ENCODE data around the gene INTS15. TPM values are rescaled to one million over a fixed set of nuclear protein-coding genes. Genes with fewer than 3 reads are reported as not detected.

INTS15 gene
- polyA plus RNA-seq (2012; ENCODE audit: low read depth, missing spikeins), result 17.1 TPM

DNA sequence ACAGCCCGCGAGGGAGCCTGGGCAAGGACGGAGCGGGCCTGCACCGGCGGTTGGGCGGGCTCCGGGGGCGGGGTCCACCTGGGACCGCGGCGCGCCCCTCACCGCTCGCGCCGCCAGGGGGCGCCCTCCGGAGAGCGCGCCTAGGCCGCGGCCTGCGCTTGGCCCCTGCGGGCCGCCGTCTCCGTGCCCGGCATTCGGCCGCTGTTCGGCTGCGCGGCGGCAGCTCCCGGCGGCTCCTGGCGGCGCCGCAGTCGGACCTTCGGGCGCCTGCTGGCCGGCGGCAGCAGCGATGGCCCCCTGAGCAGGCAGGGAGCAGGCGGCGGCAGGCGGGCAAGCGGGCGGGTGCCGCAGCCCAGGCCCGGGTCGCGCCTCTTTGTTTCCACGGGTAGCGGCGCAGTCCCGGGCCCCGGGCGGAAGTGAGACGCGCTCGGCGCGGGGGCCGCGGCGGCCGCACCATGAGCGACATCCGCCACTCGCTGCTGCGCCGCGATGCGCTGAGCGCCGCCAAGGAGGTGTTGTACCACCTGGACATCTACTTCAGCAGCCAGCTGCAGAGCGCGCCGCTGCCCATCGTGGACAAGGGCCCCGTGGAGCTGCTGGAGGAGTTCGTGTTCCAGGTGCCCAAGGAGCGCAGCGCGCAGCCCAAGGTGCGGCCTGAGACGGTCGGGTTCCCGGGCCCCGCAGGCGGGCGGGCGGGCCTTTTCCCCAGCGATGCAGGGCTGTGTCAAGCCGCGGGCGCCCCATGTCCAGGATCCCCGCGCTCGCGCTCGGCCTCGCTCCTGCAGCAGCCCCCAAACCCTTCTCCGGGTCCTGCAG, at the start of gene INTS15:
INTS15 (plus strand) TSS at position 193 of the 816 bp plus-strand sequence; CDS start at position 456, 263 bp downstream.
- FAIRE-seq (peak; percentile 94), DNase-seq (ENCODE audit: insufficient read length, low spot score) (peak; percentile 89)
- TF ChIP-seq POLR2A (IDR thresholded peaks at IDR 0.05; ENCODE audit: low read depth, low read length) (peak; percentile 84), PAX5 (IDR thresholded peaks at IDR 0.05; ENCODE audit: insufficient read depth, low read length, severe bottlenecking) (peak; percentile 74), POU2F2 (IDR thresholded peaks at IDR 0.05; ENCODE audit: low read depth, low read length) (0 out of 2 replicates have a peak, but pooled peaks have one; percentile 26), POLR2AphosphoS5 (IDR thresholded peaks at IDR 0.05; ENCODE audit: low read depth, low read length) (peak; percentile 78), TAF1 (IDR thresholded peaks at IDR 0.05; ENCODE audit: low read depth, low read length) (peak; percentile 94), SPI1 (IDR thresholded peaks at IDR 0.05; ENCODE audit: low read depth, low read length) (peak; percentile 65)

DNA sequence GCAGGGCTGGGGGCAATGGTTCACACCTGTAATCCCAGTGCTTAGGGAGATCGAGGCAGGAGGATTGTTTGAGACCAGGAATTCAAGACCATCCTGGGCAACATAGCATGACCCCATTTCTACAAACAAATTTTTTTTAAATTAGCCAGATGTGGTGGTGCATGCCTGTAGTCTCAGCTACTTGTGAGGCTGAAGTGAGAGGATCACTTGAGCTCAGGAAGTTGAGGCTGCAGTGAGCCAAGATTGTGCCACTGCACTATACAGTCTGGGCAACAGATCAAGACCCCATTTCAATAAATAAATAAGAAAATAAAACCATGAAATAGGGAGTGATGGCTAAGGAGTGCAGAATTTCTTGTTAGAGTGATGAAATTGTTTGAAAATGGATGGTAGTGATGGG, 47.5 kb upstream of the INTS15 start:
- no peak for TF ChIP-seq POU2F2 (IDR thresholded peaks at IDR 0.05; ENCODE audit: low read depth, low read length)
- DNase-seq (ENCODE audit: insufficient read length, low spot score), result no peak
- no peak for FAIRE-seq

DNA sequence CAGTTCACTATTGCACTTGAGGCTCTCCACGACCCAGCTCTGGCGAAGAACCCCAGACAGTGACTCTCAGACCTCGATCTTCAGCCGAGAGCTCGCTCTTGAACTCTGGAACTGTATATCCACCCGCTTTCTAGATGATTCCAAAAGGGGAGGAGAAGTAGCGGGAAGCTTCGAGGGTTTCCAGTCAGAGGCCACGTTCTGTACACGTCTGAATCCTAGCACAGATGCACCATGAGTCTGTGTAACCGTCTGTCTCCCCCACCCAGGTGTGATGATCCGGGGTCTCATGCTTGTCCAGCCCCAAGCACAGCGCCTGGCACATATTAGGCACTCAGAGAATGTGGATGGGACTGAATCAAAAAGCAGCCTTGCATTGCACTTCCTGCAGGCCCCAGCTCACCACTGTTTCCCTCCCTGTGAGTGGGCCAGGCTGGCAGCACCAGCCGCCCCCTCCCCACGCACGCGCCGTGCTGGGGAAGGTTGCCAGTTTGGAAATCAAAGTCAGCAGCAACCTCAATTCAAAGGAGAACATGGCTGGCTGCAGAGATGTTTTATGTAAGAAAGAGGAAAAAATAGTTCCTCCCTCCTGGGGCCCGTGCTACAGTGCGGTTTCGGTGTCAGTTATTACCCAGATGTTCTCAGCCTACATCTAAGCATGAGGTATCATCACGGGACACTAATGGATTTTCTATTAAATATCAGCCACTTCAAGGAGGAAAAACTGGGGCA, 44.3 kb upstream of the INTS15 start:
- DNase-seq (ENCODE audit: insufficient read length, low spot score) (no peak), FAIRE-seq (no peak)
- TF ChIP-seq PAX5 (IDR thresholded peaks at IDR 0.05; ENCODE audit: insufficient read depth, low read length, severe bottlenecking) (no peak), POU2F2 (IDR thresholded peaks at IDR 0.05; ENCODE audit: low read depth, low read length) (no peak), POLR2AphosphoS5 (IDR thresholded peaks at IDR 0.05; ENCODE audit: low read depth, low read length) (no peak), SPI1 (IDR thresholded peaks at IDR 0.05; ENCODE audit: low read depth, low read length) (no peak), TAF1 (IDR thresholded peaks at IDR 0.05; ENCODE audit: low read depth, low read length) (no peak)

DNA sequence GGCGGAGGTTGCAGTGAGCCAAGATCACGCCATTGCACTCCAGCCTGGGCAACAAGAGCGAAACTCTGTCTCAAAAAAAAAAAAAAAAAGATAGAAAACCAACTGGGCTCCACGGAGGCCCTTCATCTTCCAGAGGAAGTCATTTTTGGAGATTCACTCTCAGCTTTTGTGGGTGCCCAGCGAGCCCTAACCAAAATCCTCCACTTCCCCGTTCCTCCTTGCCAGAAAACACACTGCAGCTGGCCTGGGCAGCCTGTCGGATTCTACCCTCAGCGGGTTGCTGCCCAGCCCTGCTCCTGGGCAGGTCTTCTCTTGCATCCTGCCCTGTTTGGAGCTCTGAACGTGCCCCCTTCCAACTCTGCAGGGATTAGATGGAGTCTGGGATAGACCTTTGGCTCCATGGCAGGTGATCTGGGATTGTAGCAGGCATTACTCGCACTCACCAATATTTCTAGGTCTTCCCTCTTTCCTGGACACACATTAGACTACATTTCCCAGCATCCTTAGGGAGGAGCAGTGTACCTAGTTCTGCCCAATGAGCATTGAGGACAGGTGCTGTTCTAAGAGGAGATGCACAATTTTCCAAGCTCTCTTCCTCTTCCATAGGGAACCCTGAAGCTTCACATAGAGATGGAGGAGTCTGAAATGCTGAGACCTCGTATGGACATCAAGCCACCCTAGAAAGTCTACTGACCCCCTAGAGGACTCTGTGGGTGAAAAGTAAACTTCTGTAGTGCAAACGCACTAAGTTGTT, 43.1 kb upstream of the INTS15 start:
- TF ChIP-seq POU2F2 (IDR thresholded peaks at IDR 0.05; ENCODE audit: low read depth, low read length), result no peak
- no peak for TF ChIP-seq TAF1 (IDR thresholded peaks at IDR 0.05; ENCODE audit: low read depth, low read length)
- TF ChIP-seq PAX5 (IDR thresholded peaks at IDR 0.05; ENCODE audit: insufficient read depth, low read length, severe bottlenecking), result no peak
- TF ChIP-seq SPI1 (IDR thresholded peaks at IDR 0.05; ENCODE audit: low read depth, low read length), result no peak
- no peak for TF ChIP-seq POLR2A (IDR thresholded peaks at IDR 0.05; ENCODE audit: low read depth, low read length)
- no peak for TF ChIP-seq POLR2AphosphoS5 (IDR thresholded peaks at IDR 0.05; ENCODE audit: low read depth, low read length)
- DNase-seq (ENCODE audit: insufficient read length, low spot score) (no peak), FAIRE-seq (peak; percentile 26)

DNA sequence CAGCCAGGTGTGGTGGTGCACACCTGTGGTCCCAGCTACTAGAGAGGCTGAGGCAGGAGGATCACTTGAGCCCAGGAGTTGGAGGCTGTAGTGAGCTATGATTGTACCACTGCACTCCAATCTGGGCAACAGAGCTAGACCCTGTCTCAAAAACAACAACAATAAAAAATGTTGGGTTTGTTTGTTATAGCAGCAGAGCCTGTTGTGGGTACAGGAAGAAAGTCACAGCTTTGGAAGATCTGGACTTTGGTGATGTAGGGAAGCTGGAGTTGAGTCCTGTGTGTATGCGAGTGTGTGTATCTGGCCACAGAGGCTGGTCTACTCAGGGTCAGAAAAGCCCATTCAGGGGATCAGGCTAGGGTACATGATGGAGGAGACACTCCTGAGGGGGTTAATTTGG, 42.4 kb upstream of the INTS15 start:
- FAIRE-seq (no peak), DNase-seq (ENCODE audit: insufficient read length, low spot score) (no peak)
- TF ChIP-seq TAF1 (IDR thresholded peaks at IDR 0.05; ENCODE audit: low read depth, low read length) (no peak), POU2F2 (IDR thresholded peaks at IDR 0.05; ENCODE audit: low read depth, low read length) (no peak), POLR2A (IDR thresholded peaks at IDR 0.05; ENCODE audit: low read depth, low read length) (no peak), SPI1 (IDR thresholded peaks at IDR 0.05; ENCODE audit: low read depth, low read length) (no peak), POLR2AphosphoS5 (IDR thresholded peaks at IDR 0.05; ENCODE audit: low read depth, low read length) (no peak), PAX5 (IDR thresholded peaks at IDR 0.05; ENCODE audit: insufficient read depth, low read length, severe bottlenecking) (no peak)

DNA sequence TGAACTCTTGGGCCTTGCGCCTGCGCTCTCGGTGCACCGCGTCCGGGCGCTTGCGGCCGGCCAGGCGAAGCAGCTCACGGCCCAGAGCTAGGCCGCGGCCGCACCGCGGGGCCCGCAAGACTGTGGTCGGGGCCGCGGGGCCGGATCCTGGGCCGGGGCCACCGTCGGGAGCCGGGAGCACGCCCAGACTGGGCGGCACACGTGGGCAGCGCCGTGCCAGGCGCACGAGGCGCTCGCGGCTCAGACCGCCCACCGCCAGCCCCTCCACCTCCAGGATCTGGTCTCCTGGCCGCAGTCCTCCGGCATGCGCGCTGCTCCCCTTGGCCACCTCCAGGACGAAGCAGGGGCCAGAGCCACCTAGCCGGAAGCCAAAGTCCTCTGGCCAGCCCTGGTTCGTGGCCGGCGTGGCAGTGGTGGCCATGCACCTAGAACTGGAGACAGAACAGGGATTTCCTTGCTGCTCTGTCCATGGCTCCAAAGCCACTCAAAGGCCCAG, 38.8 kb upstream of the INTS15 start, which contains the start of gene GRID2IP:
GRID2IP (minus strand) TSS at position 446 of the 496 bp plus-strand sequence; CDS start at position 421, 25 bp downstream.
- no peak for FAIRE-seq
- no peak for TF ChIP-seq POLR2A (IDR thresholded peaks at IDR 0.05; ENCODE audit: low read depth, low read length)
- no peak for TF ChIP-seq TAF1 (IDR thresholded peaks at IDR 0.05; ENCODE audit: low read depth, low read length)
- TF ChIP-seq POU2F2 (IDR thresholded peaks at IDR 0.05; ENCODE audit: low read depth, low read length), result no peak
- DNase-seq (ENCODE audit: insufficient read length, low spot score), result no peak

DNA sequence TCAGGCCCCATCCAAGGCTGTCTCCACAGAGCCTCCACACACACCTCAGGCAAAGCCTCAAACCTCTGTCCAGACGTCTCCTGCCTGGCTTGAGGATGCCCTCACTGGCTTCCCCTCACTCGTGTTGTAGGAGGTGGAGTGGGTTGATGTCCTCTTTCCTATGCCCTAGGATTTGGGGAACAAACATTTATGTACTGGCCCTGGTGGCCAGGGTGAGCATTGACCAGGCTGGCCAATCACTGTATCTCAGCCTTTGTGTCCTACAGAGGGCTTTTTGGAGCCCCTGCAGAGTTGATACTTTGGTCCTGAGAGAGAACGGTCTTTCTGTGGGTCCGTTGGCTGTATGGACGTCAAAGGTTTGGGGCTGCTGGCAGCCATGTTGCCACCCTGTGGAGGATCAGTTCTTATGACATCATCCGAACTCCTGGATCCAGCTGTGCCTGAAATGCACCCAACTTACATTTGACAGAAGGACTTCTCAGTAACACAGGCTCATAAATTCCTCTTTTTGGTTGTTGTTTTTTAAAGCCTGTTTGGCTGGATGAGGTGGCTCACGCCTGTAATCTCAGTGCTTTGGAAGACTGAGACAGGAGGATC, 36.3 kb upstream of the INTS15 start:
- DNase-seq (ENCODE audit: insufficient read length, low spot score), result no peak
- FAIRE-seq, result no peak
- TF ChIP-seq POLR2AphosphoS5 (IDR thresholded peaks at IDR 0.05; ENCODE audit: low read depth, low read length) (no peak), POLR2A (IDR thresholded peaks at IDR 0.05; ENCODE audit: low read depth, low read length) (no peak), TAF1 (IDR thresholded peaks at IDR 0.05; ENCODE audit: low read depth, low read length) (no peak), SPI1 (IDR thresholded peaks at IDR 0.05; ENCODE audit: low read depth, low read length) (no peak), PAX5 (IDR thresholded peaks at IDR 0.05; ENCODE audit: insufficient read depth, low read length, severe bottlenecking) (no peak), POU2F2 (IDR thresholded peaks at IDR 0.05; ENCODE audit: low read depth, low read length) (no peak)

DNA sequence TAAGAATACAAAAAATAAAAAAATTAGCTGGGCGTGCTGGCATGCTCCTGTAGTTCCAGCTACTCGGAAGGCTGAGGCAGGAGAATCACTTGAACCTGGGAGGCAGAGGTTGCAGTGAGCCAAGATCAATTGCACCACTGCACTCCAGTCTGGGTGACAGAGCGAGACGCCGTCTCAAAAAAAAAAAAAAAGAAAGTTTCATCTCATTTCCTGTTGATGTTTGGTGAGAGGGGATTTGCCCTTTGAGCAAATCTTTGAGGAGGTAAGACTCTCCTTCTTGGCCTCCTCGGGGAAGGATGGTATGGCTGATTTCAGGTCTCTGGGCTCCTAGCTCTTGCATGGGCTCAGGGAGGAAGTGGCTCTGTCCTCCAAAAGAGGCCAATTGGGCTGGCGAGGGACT, 35.0 kb upstream of the INTS15 start:
- no peak for TF ChIP-seq POLR2AphosphoS5 (IDR thresholded peaks at IDR 0.05; ENCODE audit: low read depth, low read length)
- no peak for TF ChIP-seq POU2F2 (IDR thresholded peaks at IDR 0.05; ENCODE audit: low read depth, low read length)
- no peak for TF ChIP-seq TAF1 (IDR thresholded peaks at IDR 0.05; ENCODE audit: low read depth, low read length)
- no peak; the same call in 1 of the 2 replicates for TF ChIP-seq SPI1 (IDR thresholded peaks at IDR 0.05; ENCODE audit: low read depth, low read length)
- no peak for TF ChIP-seq PAX5 (IDR thresholded peaks at IDR 0.05; ENCODE audit: insufficient read depth, low read length, severe bottlenecking)
- TF ChIP-seq POLR2A (IDR thresholded peaks at IDR 0.05; ENCODE audit: low read depth, low read length), result no peak
- FAIRE-seq, result no peak
- no peak for DNase-seq (ENCODE audit: insufficient read length, low spot score)
